HepG2 (cell line): ENCODE measurements around the gene CASKIN2. TPM values are rescaled to one million over a fixed set of nuclear protein-coding genes. Genes with fewer than 3 reads are reported as not detected.
A peak's percentile ranks its signal among the peaks of the same experiment; 100 is the strongest.

Source experiments
- ATF6 ChIP-seq: sonication (generic); formaldehyde crosslinking; conservative IDR thresholded peaks from 2 replicates; pipeline ENCODE4 v1.4.0; 2020; ENCODE audit warnings: missing genetic modification reagents
- CBFB ChIP-seq: sonication (generic); formaldehyde crosslinking; IDR thresholded peaks from 2 replicates; pipeline ENCODE4 v1.4.0; 2020; ENCODE audit warnings: missing genetic modification reagents
- FOSL2 ChIP-seq: sonication (generic); formaldehyde crosslinking; IDR thresholded peaks from 2 replicates; pipeline ENCODE4 v1.4.0; 2020; ENCODE audit warnings: missing genetic modification reagents
- HOMEZ ChIP-seq: IDR thresholded peaks from 2 replicates; pipeline ENCODE4 v1.6.1; 2016; ENCODE audit warnings: low read depth
- MEIS2 ChIP-seq: sonication (generic); formaldehyde crosslinking; IDR thresholded peaks from 2 replicates; pipeline ENCODE4 v1.9.0; 2021; ENCODE audit warnings: mild to moderate bottlenecking, missing genetic modification reagents
- NCOA2 ChIP-seq: sonication (generic); formaldehyde crosslinking; IDR thresholded peaks from 2 replicates; pipeline ENCODE4 v1.8.0; 2022; ENCODE audit warnings: inconsistent platforms
- NFE2L1 ChIP-seq: sonication (generic); formaldehyde crosslinking; IDR thresholded peaks from 2 replicates; pipeline ENCODE4 v1.4.0; 2020; ENCODE audit warnings: missing genetic modification reagents, mild to moderate bottlenecking, borderline replicate concordance
- NR1H2 ChIP-seq: sonication (generic); formaldehyde crosslinking; IDR thresholded peaks from 2 replicates; pipeline ENCODE4 v1.8.1; 2022; ENCODE audit warnings: low read depth, missing genetic modification reagents, borderline replicate concordance
- REPIN1 ChIP-seq: sonication (generic); formaldehyde crosslinking; IDR thresholded peaks from 2 replicates; pipeline ENCODE4 v1.8.0; 2022; ENCODE audit warnings: missing genetic modification reagents, low read depth, mild to moderate bottlenecking, borderline replicate concordance
- ZFP62 ChIP-seq: sonication (generic); formaldehyde crosslinking; IDR thresholded peaks from 2 replicates; pipeline ENCODE4 v1.4.0; 2020; ENCODE audit warnings: missing genetic modification reagents
- ZIK1 ChIP-seq: sonication (generic); formaldehyde crosslinking; IDR thresholded peaks from 2 replicates; pipeline ENCODE4 v1.5.0; 2020; ENCODE audit warnings: mild to moderate bottlenecking, low read depth, missing genetic modification reagents, borderline replicate concordance
- ZKSCAN5 ChIP-seq: sonication (generic); formaldehyde crosslinking; IDR thresholded peaks from 2 replicates; pipeline ENCODE4 v1.5.1; 2020; ENCODE audit warnings: mild to moderate bottlenecking, missing genetic modification reagents
- ZNF274 ChIP-seq: sonication (generic); formaldehyde crosslinking; IDR thresholded peaks from 2 replicates; pipeline ENCODE4 v1.5.1; 2020; ENCODE audit warnings: mild to moderate bottlenecking, missing genetic modification reagents
- ZNF280D ChIP-seq: sonication (generic); formaldehyde crosslinking; IDR thresholded peaks from 2 replicates; pipeline ENCODE4 v1.5.1; 2020; ENCODE audit warnings: mild to moderate bottlenecking, missing genetic modification reagents
- ZNF570 ChIP-seq: sonication (generic); formaldehyde crosslinking; IDR thresholded peaks from 2 replicates; pipeline ENCODE4 v1.4.0; 2020; ENCODE audit warnings: mild to moderate bottlenecking, missing genetic modification reagents, borderline replicate concordance
- polyA plus RNA-seq, 8 experiments: library from polyadenylated mRNA; depleted of rRNA in 3 of 8; stranded (reverse) in 7 of 8; unstranded in 1 of 8; fragments of >200 nt; fragmentation: Illumina TruSeq in 4 of 8; extraction: Trizol in 4 of 8; gene quantifications; 2 replicates each; pipeline versions ENCODE4 v1.2.1 to v1.2.3, GENCODE V29; 2011 to 2016; ENCODE audit warnings: low read depth in 4 of 8, missing spikeins in 1 of 8, mixed read lengths in 1 of 8; ENCODE audit not compliant: insufficient read depth in 1 of 8
- total RNA-seq, 5 experiments: library from RNA; depleted of rRNA; stranded (reverse); fragments of >200 nt; fragmentation: Illumina TruSeq; extraction: Trizol; gene quantifications; 2 replicates each; pipeline ENCODE4 v1.2.3, GENCODE V29; 2016; ENCODE audit warnings: low read depth in 1 of 5
- TF ChIP-seq, protein P1 (sequence below): sonication (generic); formaldehyde crosslinking; IDR thresholded peaks from 2 replicates; pipeline ENCODE4 v1.4.0; 2020; ENCODE audit warnings: missing genetic modification reagents, borderline replicate concordance

CASKIN2 gene
- total and polyA plus RNA-seq, 2 of the 13 experiments (the other 11 are each of a cell fraction or from before 2014, with no cell fraction given), result 5.2 to 7.8 TPM

- TF ChIP-seq, protein P1, sequence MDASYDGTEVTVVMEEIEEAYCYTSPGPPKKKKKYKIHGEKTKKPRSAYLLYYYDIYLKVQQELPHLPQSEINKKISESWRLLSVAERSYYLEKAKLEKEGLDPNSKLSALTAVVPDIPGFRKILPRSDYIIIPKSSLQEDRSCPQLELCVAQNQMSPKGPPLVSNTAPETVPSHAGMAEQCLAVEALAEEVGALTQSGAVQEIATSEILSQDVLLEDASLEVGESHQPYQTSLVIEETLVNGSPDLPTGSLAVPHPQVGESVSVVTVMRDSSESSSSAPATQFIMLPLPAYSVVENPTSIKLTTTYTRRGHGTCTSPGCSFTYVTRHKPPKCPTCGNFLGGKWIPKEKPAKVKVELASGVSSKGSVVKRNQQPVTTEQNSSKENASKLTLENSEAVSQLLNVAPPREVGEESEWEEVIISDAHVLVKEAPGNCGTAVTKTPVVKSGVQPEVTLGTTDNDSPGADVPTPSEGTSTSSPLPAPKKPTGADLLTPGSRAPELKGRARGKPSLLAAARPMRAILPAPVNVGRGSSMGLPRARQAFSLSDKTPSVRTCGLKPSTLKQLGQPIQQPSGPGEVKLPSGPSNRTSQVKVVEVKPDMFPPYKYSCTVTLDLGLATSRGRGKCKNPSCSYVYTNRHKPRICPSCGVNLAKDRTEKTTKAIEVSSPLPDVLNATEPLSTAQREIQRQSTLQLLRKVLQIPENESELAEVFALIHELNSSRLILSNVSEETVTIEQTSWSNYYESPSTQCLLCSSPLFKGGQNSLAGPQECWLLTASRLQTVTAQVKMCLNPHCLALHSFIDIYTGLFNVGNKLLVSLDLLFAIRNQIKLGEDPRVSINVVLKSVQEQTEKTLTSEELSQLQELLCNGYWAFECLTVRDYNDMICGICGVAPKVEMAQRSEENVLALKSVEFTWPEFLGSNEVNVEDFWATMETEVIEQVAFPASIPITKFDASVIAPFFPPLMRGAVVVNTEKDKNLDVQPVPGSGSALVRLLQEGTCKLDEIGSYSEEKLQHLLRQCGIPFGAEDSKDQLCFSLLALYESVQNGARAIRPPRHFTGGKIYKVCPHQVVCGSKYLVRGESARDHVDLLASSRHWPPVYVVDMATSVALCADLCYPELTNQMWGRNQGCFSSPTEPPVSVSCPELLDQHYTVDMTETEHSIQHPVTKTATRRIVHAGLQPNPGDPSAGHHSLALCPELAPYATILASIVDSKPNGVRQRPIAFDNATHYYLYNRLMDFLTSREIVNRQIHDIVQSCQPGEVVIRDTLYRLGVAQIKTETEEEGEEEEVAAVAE (CRISPR knock-in tag), result peak; percentile 91; the same call in 1 of the 2 replicates
- peak; percentile 69 for TF ChIP-seq NCOA2 (CRISPR knock-in tag)
- TF ChIP-seq ZIK1 (CRISPR knock-in tag), result no peak
- TF ChIP-seq NR1H2, result no peak
- TF ChIP-seq ZNF274 (CRISPR knock-in tag), result no peak
- TF ChIP-seq ZKSCAN5 (CRISPR knock-in tag), result no peak
- no peak for TF ChIP-seq ZNF280D (CRISPR knock-in tag)
- TF ChIP-seq MEIS2 (CRISPR knock-in tag), result peak; percentile 73
- TF ChIP-seq REPIN1 (CRISPR knock-in tag), result no peak
- no peak for TF ChIP-seq ATF6 (CRISPR knock-in tag)
- peak; percentile 42 for TF ChIP-seq FOSL2 (CRISPR knock-in tag)
- TF ChIP-seq NFE2L1, result no peak
- TF ChIP-seq HOMEZ (CRISPR knock-in tag), result peak; percentile 73
- no peak for TF ChIP-seq ZFP62
- no peak for TF ChIP-seq ZNF570 (CRISPR knock-in tag)
- TF ChIP-seq CBFB (CRISPR knock-in tag), result no peak
Observed at GRCh38 chr17:75459590-75460267, 55.6 kb downstream of the CASKIN2 start (continued).
